ENCODE results near the gene DAPK2.
"Not testable (repeated sequence)": the region's sequence is repeated elsewhere in the genome, so short reads cannot be mapped to it uniquely, and the experiment has no call there.

The DAPK2 gene

DNA sequence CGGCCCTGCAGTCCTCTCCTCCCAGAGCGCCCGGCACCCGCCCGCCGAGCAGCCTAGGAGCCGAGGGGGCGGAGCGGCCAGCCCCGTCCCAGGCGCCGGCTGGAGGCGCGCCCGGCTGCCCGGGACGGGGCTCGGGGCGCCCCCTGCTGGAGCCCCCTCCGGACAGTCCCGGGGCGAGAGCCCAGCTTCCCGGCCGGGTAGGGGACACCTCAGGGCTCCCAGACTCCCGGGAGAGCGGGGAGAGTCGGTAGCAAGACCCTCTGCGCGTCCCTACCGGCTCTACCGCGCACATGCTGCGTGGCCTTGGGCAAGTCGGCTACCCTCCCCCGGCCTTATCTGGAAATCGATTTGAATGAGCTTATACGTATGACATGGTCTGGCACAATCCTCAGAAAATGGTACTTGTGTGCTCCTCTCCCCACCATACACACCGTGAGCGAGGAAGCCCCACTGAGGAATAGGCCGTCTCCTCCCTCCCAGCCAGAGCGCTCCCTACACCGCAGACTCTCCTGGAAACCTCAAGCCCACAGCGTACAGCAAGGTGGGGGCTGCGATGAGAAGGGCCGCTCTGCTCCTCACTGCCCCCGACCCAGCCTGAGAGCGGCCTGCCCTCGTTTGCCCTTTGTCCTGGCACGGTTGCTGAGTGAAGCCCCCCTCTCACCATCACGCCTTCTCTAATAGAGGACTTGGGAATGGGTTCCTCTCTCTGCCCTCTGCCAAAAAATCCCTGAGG is at the start of gene DAPK2:
TSS of gene DAPK2 (minus strand) at position 65 of the 733 bp plus-strand sequence. CDS start 6,224 bp downstream, outside the sequence.
- peak; percentile 49 for DNase-seq (ENCODE audit: low read depth)

DNA sequence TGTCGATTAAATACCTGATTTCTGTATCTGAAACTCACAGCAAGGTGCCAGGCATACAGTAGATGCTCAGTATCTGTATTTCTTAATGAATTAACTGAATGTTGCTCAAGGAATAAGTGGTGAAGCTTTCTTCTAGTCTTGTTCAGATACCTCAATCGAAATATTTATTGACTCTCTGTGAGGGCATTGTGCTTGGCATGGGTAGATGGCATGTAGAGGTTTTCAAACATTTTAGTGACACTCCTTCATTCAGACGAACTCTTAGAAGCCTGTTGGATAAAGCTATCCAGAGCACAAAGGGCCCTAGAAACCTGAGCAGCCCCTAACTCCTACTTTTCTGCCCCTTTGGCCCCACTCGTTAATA is 49.1 kb upstream of the DAPK2 start:
- DNase-seq (ENCODE audit: low read depth): no peak

DNA sequence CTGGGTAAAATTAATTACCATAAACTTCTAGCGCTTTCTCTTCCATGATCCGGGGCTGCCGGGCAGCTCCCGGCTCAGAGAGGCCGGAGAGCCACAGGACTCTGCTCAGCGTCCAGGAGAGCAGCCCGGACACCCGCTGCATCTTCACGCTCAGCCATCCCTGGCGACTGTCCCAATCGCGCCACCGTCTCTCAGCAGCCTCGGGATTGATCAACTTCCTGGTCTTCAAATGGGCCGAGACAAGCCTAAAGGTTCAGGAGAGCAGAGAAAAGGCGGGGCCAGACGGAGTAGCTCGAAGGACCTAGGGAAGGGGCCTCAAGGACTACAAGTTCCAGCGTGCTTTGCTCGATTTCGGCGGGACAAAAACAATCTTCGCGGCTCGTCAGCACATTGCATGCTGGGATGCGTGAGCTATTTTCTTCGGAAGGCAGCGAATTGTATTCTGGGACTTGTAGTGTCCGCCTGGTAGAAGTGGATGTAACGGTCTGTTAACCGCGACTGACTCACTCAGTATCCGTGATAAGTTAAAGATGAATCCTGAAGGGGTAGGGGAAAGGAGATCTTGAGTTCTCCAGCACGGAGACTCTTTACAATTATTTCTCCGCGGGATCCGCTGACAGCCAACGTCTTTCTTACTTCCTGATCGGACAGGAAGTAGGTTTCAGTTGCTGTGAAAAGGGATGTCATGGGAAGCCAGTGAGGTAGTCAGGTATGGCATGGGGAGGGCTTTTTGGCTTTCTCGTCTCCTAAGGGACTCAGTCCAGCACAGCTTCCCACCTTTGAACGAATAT is 47.5 kb upstream of the DAPK2 start, which contains the start of gene CIAO2A:
TSS of gene CIAO2A (minus strand) at position 212 of the 791 bp plus-strand sequence. CDS start at position 142, 70 bp downstream.
- peak; percentile 99 for DNase-seq (ENCODE audit: low read depth)

DNA sequence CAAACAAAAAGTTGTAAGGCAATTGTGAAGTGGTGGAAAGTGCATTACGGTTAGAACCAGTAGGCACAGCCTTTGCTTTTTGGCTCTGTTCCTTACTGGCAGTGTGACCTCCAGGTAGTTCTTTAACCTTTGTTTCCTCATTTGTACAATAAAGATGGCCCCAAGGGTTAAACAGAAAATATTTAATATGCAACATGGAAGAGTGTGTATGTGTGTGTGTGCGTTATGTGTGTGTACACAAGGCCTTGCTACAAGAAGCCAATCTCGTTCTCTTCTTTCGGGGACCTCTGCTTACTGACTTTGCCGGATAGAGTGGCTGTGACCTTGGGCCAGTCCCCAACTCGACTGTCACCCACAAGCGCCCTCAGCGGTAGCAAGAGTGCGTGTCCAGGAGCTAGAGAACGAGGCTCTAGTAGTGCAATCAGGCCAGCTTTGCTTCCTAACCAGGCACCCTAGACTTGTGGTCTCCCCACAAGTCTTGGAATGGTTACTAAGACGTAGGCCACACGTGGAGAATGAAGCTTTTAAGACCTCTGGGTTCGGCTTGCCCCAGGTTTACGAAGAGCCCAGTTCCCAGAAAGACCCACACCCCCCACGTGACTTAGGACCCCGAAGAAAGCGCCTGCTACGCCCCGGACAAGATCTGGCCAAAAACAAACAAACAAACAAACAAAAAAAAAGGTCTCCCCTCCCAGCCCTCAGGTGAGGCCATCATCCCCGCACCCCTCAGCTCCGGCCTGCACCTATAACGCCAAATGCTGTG is 46.8 kb upstream of the DAPK2 start:
- no peak for DNase-seq (ENCODE audit: low read depth)

DNA sequence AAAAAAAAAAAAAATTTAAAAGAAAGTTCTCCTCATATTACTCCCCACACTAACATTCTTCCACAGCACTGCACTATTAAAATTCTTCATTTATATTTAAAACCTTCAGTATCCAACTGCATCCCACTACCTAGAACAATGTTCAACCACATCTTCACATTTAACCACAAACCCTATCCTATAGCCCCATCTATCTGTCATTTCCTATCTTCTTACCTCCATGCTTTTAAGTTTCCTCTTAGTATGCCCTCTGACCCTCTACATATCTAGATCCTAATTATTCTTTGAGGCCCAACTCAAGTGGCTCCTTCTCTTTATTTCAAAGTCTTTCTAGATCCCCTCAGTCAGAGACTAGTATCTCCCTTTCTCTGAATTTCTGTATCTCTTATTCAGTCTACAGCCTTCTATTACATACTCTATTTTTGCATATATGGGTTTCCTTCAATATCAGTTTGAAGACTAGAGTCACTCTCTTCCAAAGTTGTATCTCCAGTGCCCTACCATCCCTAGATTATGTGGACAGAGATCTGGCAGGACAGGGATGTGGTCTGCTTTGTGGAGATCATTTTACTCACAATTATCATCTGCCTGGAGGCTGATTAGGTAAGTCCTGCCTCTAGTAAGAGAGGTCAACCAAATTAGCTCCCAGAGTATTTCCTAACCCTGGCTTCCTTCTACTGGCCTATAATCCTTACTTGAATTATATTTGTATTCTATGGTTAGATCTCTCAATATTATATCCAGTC is 46.0 kb upstream of the DAPK2 start:
- no peak for DNase-seq (ENCODE audit: low read depth)

DNA sequence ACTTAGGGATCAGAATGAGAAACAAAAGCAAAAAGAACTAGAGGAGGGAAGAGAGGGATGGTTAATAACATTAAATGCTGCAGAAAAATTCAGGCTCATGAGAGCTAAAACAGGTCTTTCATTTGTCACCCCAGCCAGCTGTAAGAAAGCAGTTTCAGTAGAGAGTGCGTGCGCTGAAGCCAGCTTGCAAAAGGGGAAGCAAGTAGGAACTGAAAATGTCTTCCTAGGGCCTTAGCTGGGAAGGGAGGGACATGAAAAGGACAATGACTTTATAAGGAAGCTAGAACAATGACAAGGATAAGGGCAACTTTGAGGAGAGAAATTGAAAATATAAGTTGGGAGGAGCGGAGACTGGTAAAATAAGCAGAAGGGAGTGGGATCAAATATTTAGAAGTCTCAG is 44.2 kb upstream of the DAPK2 start:
- DNase-seq (ENCODE audit: low read depth): no peak

DNA sequence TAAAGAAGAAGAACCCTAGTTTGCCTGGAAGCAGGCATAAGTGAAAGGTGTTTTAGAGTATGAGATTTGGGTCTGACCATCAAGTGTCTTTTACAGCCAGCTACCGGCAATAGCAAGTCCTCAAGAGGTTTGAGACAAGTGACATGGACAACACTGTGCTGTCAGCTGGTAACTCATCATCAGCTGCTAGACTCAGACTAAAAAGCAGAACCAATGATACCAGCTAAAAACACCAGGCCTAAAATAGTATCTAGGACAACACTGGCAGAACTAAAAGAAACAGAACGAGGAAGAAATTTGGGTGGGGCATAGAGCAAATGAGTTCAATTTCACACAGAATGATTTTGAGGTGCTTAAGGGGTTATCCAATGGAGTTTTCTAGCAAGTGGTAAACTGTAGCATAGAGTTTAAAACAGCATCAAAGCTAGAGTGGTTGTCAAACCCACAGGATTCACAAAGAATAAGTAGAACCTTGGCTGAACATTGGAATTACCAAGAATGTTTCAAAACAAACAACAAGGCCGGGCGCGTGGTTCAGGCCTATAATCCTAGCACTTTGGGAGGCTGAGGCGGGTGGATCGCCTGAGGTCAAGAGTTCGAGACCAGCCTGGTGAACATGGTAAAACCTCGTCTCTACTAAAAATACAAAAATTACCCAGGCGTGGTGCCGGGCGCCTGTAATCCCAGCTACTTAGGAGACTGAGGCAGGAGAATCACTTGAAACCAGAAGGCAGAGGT is 43.4 kb upstream of the DAPK2 start:
- no peak for DNase-seq (ENCODE audit: low read depth)

DNA sequence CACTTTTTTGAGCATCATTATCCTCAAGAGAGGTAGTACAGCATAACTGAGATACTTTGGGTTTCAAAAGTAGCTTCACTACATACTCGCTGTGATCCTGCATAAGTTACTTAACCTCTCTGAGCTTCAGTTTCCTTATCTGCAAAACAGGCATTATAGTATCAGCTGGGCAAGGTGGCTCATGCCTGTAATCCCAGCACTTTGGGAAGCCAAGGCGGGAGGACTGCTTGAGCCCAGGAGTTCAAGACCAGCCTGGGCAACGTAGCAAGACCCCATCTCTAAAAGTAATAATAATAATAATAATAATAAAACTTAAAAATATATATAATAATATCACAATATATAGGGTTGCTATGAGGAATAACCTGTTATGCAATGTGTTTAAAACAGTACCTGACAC is 36.5 kb upstream of the DAPK2 start:
- no peak for DNase-seq (ENCODE audit: low read depth)

DNA sequence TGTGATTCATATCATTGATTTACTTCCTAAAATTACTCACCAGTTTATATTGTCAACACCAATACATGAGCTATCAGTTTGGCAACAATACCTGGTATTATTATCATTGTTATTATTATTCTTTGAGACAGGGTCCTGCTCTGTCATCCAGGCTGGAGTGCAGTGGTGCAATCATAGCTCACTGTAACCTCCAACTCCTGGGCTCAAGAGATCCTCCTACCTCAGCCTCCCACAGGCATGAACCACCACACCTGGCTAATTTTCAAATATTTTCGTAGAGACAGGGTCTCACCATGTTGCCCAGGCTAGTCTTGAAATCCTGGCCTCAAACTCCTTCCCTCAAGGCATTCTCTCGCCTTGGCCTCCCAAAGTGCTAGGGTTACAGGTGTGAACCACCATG is 27.2 kb upstream of the DAPK2 start:
- DNase-seq (ENCODE audit: low read depth): not testable (repeated sequence)

DNA sequence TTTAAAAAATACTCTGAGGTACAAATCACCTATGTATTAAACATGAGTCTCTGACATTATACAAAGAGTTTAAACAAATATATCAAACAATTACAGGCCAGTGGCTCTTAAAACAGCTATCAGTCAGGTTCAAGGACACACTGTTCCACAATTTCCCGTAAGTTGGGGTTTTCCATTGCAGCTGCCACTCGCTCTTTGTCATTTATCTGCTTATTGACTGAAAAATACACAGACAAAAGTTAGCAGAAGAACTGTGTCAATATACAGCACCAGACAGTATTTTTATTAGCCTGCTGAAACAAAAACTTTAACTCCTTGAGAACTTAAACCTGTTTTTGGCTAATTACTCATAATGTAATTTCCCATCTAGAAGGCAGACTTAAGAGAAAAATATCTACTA is 26.5 kb upstream of the DAPK2 start:
- no peak for DNase-seq (ENCODE audit: low read depth)

DNA sequence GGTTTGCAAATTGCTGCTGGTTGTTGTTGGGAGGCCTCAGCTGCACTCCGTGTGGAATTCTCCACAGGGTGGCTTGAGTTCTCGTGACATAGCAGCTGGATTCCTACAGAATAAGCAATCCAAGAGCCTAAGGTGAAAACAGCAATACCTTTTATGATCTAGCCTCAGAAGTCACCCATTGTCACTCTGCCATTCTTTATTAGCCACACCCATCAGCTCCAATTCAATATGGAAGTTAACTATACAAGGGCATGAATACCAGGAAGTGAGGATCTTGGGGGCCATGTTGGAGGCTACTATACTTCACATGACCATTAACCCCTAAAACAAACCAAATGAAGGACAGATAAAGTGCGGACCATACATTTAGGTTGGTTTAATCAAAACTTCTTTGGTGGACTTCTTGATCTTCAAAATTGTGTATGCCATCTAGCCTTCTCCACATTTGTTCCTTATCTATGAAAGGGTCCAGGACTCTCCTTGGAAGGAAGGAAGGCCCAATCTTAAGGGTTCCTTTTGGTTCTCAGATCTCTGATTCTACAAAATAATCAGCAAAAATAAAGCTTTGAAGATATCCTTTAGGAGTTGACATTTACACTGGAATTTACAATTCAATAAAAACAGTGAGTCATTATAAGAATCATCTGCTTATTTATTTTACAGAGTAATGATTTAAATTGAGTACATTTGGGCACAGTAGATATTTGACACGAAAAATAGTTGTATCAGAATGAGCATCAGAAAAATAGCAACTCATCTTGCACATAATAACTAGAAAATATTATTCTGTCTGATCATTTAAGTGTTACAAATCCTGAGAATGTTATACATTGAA is 25.9 kb upstream of the DAPK2 start:
- DNase-seq (ENCODE audit: low read depth): no peak

DNA sequence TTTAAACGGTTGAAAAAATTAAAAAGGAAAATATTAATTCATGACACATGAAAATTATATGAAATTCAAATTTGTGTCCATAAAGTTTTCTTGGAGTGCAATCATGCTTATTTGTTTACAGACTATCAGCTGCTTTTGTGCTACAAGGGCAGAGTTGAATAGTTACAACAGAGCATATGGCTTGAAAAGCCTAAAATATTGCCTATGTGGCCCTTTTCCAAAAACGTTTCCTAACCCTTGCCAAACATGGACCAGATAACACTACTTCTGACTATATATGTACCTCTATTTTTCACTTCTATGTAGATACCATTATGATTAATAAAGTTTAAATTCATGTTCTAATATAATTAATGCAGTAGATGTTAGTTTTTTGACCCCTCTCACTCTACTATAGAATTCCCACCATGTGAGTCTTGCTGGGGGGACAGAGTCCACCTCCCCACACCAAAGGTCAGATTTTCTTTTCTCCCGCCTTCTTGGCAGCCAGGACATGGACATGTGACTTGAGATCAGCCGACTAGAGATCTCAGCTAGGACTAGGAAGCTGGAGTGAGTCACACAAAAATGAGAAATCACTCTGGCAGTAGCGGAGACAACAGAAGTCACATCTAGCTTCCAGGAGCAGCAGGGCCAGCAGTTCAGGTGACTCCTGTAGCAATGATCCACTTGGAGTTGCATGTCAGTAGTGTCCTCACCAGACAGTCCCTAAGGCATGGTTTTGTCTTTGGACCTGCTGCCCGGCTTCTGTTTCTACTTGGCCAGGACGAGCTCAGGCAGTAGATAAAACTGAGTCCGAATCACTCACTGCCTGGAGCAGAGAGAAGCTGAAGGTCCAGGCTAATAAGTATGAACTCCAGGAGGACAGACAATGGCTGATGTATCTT is 24.9 kb upstream of the DAPK2 start:
- DNase-seq (ENCODE audit: low read depth): peak; percentile 84

DNA sequence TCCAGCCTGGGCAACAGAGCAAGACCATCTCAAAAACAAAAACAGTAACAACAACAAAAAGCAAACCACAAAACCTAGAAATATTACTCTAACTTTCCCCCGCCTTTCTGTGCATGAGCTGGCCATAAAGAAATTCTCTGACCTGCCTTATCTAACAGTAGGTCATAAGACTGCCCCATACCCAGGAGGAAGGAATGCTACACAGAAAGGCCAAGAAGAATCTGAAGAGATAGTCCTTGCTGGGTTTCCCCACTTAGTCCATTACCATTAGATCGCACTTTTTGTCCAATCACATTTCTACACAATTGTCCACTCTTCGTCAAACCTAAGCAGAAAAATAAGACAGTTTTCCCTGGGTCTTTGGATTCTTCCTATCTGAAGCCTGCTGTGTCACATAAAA is 23.8 kb upstream of the DAPK2 start:
- DNase-seq (ENCODE audit: low read depth): no peak

DNA sequence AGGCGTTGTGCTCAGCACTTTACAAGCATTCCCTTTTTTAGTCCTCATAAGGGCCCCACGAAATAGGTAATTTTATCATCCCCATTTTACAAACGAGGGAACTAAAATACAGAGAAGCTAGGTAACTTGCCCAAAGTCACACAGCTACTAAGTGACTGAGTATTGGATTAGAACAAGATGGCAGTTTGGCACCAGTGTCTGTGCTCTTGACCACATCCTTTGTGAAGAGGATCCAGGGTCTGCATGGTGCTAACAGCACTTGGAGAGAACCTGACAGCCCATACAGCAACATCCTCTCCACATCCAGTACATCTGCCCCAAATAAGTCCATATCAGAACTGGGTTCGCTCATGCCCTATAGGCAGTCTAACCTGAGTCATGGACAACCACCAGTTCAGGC is 21.8 kb upstream of the DAPK2 start:
- DNase-seq (ENCODE audit: low read depth): no peak

DNA sequence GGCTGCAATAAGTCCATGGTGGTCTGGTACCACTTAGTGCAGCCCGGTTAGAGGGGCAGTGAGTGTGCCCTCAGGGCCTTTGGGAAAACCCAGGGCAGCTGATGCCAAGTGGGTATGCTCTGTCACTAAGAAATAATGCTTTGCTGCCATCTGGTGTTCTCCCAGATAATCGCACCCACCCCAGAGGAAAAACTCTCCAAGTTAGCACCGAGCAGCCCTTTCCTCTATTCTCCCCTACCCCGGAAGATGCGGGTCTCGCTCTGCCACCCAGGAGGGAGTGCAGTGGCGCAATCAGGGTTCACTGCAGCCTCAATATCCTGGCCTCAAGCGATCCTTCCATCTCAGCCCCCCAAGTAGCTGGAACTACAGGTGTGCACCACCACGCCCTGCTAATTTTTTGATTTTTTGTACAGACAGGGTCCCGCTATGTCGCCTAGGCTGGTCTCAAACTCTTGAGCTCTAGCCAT is 21.3 kb upstream of the DAPK2 start:
- DNase-seq (ENCODE audit: low read depth): no peak

DNA sequence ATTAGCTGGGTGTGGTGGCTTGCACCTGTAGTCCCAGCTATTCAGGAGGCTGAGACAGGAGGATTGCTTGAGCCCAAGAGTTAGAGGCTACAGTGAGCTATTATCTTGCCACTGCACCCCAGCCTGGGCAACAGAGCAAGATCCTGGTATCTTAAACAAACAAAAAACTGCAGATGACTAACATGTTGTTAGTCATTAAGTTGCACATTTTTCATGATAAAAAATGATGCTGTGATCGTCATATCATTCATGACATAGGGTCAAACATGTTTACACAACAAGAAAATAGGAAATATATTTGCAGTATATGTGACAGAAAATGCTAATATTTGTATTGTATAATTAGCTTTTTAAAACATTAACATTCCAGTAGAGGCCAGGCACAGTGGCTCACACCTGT is 20.2 kb upstream of the DAPK2 start:
- no peak for DNase-seq (ENCODE audit: low read depth)

DNA sequence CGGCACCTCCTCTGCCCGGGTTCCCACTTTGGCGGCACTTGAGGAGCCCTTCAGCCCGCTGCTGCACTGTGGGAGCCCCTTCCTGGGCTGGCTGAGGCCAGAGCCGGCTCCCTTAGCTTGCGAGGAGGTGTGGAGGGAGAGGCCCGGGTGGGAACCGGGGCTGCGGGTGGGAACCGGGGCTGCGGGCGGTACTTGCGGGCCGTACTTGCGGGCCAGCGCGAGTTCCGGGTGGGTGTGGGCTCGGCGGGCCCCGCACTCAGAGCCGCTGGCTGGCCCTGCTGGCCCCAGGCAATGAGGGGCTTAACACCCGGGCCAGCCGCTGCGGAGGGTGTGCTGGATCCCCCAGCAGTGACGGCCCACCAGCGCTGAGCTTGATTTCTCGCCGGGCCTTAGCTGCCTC is 14.4 kb upstream of the DAPK2 start:
- DNase-seq (ENCODE audit: low read depth): no peak

DNA sequence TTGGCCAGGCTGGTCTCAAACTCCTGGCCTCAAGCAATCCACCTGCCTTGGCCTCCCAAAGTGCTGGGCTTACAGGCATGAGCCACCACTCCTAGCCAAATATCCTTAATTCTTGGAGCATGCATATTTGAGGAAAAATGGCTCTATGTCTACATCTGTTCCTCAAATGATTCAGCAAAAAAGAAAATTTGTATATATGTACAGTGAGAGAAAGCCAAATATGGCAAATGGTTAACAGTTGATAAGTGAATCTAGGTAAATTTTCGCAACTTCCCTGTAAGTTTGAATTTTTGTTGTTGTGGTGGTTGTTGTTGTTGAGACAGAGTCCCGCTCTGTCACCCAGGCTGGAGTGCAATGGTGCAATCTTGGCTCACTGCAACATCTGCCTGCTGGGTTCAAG is 12.8 kb upstream of the DAPK2 start:
- not testable (repeated sequence) for DNase-seq (ENCODE audit: low read depth)

DNA sequence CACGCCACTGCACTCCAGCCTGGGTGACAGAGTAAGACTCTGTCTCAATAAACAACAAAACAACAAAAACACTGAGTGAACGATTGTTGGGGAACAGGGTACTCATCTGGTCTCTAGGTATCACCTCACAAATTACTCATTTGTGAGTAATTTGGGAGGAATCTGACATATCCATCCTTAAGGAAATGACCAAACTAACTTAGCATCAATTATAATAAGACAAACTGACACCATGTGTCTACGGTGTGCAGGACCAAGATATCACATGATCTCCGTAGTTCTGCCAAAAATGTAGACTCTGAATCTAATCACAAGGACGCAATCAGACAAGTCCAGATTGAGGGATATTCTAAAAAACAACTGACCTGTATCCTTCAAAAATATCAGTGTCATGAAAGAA is 12.0 kb upstream of the DAPK2 start:
- no peak for DNase-seq (ENCODE audit: low read depth)
